Central memory CD4-positive, alpha-beta T cell (primary cell): ENCODE measurements around the gene OPN5.

Experiments
- DNase-seq: peaks from one replicate; pipeline ENCODE4 v3.0.0; 2022

The OPN5 gene

DNA sequence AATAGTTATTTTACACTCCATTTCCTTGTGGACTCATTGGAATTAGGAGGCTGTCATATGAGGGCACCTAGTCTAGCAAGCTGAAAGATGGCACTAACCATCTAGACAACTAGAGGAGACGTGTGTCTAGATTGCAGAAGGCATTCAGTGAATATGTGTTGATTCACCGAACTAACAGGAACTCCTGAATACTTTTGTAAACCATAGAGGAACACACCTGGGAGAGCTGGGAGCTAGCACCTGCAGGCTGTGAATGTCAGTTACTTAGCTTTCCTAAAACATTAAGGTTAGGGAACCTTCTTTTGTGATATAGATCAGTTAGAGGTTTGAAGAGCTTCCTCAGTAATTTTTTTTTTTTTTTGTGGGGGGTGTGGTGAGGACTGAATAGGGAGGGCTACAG lies 7.7 kb downstream of the OPN5 start:
- no peak for DNase-seq

GRCh38 chr6:47792216-47792733 lies 10.4 kb downstream of the OPN5 start:
- no peak for DNase-seq

DNA sequence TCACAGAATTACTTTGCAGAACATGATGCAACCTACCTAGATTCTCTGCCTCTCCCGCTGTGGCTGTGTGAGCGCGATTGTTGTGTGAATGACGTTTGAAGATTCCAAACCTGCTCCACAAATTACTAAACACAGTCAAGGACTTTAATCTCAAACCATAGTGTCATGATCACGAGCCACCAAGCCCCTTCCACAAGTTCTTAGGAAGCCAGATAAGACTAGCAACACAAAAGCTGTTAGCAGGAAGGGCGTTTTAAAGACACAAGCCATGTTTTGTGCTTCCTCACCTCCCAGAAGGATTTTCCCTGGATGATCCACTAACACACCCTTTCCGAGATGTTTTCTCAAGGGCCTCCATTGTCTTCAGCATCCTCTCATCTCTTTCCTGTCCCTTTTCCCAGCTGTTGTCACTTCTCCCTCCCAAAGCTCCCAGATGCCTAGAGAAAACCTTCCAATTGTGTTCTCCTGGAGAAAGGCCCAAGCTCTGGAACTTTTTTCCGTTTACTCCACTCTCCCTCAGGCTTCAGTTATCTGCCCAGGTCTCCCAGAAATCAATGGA lies 12.8 kb downstream of the OPN5 start:
- DNase-seq, result no peak

GRCh38 chr6:47801984-47802383 lies 20.2 kb downstream of the OPN5 start:
- DNase-seq, result no peak

GRCh38 chr6:47804821-47805220 lies 23.0 kb downstream of the OPN5 start:
- DNase-seq, result no peak

- no peak for DNase-seq
Observed at GRCh38 chr6:47809873-47810272, 28.0 kb downstream of the OPN5 start.

DNA sequence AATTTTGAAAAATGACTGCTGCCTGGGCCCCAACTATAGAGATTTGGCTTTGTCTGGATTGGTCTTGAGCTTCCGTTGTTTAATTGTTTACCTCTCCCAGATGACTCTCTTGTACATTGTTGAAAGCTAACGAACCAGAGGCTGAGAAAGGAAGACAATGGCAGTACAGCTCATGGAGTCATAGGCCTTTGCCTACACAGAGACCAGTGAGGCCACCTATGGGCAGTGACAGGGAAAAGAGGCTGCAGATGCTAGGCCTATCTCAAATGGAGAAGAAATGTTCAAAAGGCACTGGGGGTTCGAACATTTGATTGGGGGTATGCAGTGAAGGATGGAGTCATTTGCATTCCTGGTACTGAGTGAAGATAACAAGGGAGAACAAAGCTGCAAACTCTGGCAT lies 29.1 kb downstream of the OPN5 start:
- DNase-seq, result no peak

- no peak for DNase-seq
Observed at GRCh38 chr6:47811443-47811842, 29.6 kb downstream of the OPN5 start.

- DNase-seq, result no peak
Observed at GRCh38 chr6:47817749-47818148, 35.9 kb downstream of the OPN5 start.

- DNase-seq, result no peak
Observed at GRCh38 chr6:47819461-47819860, 37.6 kb downstream of the OPN5 start.

DNA sequence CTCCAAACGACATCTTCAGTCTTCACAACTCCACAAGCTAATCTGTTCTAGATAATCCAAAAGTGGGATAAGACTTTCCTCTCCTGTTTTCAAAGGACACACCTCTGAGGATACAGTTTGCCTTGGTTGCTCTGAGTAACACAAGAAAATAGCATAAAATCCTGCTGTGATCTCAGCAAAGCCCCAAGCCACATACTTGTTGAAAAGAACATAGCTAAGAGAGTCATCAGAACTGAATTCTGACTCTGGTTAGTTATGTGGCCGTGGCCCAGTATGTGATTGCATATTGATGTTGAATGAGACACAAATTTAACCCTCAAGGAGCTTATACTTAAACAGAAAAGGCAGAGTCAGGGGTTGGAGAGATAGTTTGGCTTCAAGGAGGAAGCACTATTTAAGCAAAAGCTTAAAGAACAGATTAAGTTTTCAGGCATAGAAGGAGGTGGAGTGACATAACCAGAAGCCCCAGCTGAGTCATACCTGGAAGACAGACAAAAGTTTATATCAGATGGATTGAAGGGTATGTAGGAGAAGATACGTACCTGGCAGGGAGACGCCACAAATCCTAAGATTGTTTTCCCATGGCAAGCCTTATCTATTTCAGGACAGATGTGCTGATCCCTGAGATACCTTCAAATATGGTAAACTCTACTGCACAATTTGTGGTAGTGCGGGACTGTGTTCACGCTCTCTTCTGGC lies 41.2 kb downstream of the OPN5 start:
- DNase-seq, result no peak

GRCh38 chr6:47832386-47833100 lies 50.7 kb downstream of the OPN5 start:
- no peak for DNase-seq

DNA sequence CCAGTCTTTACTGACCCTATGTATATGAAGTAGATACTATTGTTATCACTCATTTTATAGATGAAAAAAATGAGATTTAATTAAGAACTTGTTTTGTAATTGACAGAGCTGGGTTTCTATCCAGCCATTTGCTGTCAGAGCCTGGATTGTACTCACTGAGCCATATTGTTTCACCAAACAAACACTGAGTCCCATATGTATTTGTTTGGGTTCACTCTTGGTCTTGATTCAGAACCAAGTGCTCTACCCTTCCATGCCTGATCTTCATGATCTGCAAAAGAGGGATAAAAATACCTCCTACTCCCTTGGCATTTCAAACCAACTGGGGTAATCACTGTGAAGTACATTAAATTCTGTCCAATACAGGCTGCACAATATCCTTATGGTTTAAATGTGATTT lies 52.4 kb downstream of the OPN5 start:
- no peak for DNase-seq

DNA sequence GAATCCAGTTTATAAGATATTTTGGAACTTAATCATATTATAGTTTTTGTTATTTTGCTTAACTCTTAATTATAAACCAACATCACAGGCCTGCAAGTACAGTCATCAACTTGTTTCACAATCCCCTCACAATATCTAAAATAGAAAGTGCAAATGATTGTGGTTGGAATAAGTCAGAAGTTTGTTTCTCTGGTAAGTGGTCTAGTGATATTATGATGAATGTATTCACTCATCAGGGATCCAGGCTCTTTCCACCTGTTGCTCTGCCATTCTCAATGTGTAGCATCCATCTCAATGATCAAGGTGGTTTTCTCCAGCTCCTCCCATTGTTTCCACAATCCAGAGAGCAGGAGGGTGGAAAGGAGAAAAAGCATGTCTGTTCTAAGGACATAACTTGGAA lies 54.2 kb downstream of the OPN5 start:
- DNase-seq, result no peak

DNA sequence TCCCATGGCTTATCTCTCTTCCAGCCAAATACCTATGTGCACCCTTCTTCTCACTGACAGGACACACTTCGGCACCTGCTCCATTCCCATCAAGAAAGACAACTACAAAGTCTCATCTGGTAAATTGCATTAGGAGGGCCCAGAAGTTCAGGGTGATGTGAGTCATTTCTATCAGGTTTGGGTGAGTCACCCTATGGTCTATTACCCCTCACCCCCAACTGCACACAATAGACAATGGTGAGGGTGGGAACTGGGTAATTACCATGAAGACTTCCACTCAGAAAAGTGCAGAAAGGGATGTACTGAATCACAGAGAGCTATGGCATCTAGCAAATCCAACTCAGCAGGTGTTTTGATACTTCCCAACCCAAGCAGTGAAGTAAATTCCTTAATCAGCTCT lies 54.8 kb downstream of the OPN5 start:
- DNase-seq, result no peak

DNA sequence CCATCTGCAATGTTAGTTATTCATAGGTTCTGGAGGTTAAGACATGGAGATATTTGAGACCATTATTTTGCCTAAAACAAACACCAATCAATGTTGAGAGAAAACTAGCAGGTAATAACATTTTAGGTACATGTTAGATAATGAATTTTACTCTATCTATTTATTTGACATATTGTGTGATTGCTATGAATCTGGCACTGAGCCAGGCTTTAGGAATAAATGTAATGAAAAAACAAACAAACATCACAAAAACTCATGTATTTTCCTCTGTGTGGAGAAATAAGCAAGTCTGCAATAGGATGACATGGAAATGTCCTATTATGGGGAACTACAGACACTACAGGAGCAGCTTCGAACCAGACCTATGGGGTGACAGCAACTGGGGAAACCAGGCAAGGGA lies 57.8 kb downstream of the OPN5 start:
- no peak for DNase-seq

GRCh38 chr6:47844881-47845280 lies 63.0 kb downstream of the OPN5 start:
- no peak for DNase-seq

DNA sequence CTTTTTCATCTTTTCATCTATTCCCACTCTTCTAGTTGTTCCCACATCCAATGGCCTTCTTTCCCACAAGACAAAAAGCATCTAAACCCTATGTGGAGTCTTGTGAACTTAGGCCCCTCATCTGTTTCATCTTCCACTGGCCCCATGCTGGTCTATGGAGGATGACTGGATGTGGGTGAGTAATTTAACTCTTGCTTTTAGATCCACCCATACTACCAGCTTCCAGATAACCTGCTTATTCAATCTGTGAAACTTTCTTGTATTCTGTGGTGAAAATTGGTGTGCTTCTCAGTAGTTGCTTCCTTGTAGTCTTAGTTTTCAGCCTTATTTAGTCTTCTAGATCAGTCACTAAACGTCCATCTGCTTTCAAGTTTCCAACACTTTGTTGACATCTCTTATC lies 64.9 kb downstream of the OPN5 start:
- DNase-seq, result no peak

- no peak for DNase-seq
Observed at GRCh38 chr6:47851091-47851490, 69.3 kb downstream of the OPN5 start.

DNA sequence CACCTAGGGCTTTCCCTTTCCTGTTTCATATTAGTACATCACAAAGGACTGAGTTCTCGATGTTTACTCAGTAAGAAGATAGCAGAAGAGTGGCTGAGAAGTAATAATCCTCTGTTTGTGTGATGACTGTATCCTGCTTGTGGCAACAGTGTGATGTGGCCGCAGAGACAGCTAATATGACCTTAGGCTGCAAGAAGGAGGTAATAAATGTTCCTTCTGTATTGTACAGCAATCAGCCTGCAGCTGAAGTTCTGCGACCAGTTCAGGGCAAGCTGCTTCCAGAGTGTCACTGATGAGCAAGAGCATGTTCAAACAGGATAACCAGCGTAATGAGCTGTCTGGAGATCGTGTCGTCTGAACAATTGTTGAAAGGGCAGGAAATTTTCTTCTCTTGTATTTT lies 70.9 kb downstream of the OPN5 start:
- no peak for DNase-seq

DNA sequence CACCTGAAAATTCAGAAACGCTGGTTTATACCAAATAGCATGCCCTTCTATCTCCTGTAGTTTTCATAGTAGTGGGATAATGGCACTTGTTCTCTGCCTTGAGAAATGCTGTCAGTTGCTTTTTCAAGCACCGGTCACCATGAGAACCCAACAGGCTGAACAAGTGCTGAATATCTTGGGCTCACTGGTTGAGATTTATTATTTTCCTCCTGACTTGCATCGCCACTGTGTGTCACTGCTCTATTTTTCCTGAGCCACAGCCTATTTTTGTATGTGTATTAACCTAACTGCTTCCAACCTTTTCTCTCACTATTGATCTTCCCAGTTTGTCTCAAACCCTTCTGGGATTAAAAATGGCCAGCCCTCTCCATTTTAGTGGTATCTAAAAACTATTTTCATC lies 71.9 kb downstream of the OPN5 start:
- DNase-seq, result no peak

GRCh38 chr6:47854971-47855370 lies 73.1 kb downstream of the OPN5 start:
- DNase-seq, result no peak

DNA sequence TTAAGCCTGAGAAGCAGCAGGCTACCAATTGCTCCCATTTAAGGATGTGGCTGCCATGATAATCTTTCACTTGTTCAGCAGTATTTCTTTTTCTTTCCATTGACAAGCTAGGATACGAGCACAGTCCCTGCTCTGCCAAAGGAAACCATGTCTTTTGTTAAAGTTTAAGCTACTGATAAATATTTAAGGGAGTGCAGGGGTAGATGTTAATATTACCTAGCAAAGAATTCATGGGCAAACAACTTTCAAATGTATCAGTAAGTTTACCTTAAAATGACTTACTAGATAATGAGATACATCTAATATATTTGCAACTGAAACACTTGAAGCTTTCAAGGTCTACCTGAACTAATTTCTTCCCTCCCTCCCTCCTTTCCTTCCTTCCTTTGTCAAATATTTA lies 77.3 kb downstream of the OPN5 start:
- no peak for DNase-seq

- DNase-seq, result no peak
Observed at GRCh38 chr6:47862731-47863130, 80.9 kb downstream of the OPN5 start.
